Measurements from ENCODE around the gene CNNM4.

CNNM4 gene

GRCh38 chr2:96737251-96737650 lies 23.5 kb upstream of the CNNM4 start:
- no peak overlapping the region for H3K4me3 ChIP-seq
- DNase-seq = no peak
- no peaks in the 10 kb centered on the region for H3K9me3 ChIP-seq
- no peak for TF ChIP-seq CTCF (IDR thresholded peaks at IDR 0.05)
- no peak overlapping the region for H3K27ac ChIP-seq
- H3K36me3 ChIP-seq = peaks cover 17 to 28% (median 28%) of the 10 kb centered on the region in 3 donors
- peaks cover 0 to 28% (median 21%) of the 10 kb centered on the region in 4 donors for H3K4me1 ChIP-seq
- no peaks in the 10 kb centered on the region for H3K27me3 ChIP-seq
- intact Hi-C loops (cut with DNase I; ENCODE audit: low total_unique reads) = no loop called here

GRCh38 chr2:96737831-96738230 lies 22.9 kb upstream of the CNNM4 start:
- H3K27ac ChIP-seq = no peak overlapping the region
- H3K36me3 ChIP-seq = peaks cover 11 to 23% (median 22%) of the 10 kb centered on the region in 3 donors
- no peaks in the 10 kb centered on the region for H3K27me3 ChIP-seq
- intact Hi-C loops (cut with DNase I; ENCODE audit: low total_unique reads) = no loop called here
- TF ChIP-seq CTCF (IDR thresholded peaks at IDR 0.05) = no peak
- DNase-seq = no peak
- no peak overlapping the region for H3K4me3 ChIP-seq
- H3K9me3 ChIP-seq = no peaks in the 10 kb centered on the region
- H3K4me1 ChIP-seq = peaks cover 0 to 28% (median 21%) of the 10 kb centered on the region in 4 donors

- H3K27ac ChIP-seq = peak overlapping the region; percentile 81 to 83
- peaks cover 0 to 9% (median 9%) of the 10 kb centered on the region in 3 donors for H3K36me3 ChIP-seq
- intact Hi-C loops (cut with DNase I; ENCODE audit: low total_unique reads) = no loop called here
- peaks cover 0 to 28% (median 21%) of the 10 kb centered on the region in 4 donors for H3K4me1 ChIP-seq
- TF ChIP-seq CTCF (IDR thresholded peaks at IDR 0.05) = no peak
- no peaks in the 10 kb centered on the region for H3K9me3 ChIP-seq
- no peak for DNase-seq
- H3K27me3 ChIP-seq = no peaks in the 10 kb centered on the region
- H3K4me3 ChIP-seq = peak overlapping the region; percentile 74 to 95
Measured at GRCh38 chr2:96739076-96739632, 21.5 kb upstream of the CNNM4 start.

- peak; percentile 99 for DNase-seq
- Histone ChIP-seq H3K36me3 (peaks cover 0 to 6% (median 4%) of the 10 kb centered on the region in 3 donors), H3K27me3 (no peaks in the 10 kb centered on the region), H3K9me3 (no peaks in the 10 kb centered on the region), H3K4me3 (peak within 1 kb of the TSS; percentile 74 to 95), H3K4me1 (peaks cover 0 to 27% (median 21%) of the 10 kb centered on the region in 4 donors), H3K27ac (peak within 1 kb of the TSS; percentile 81 to 83)
- peak in 1 of 2 experiments; percentile 32 for TF ChIP-seq CTCF (IDR thresholded peaks at IDR 0.05)
- intact Hi-C loops (cut with DNase I; ENCODE audit: low total_unique reads) = no loop called here
Measured at GRCh38 chr2:96739633-96740428, 20.9 kb upstream of the CNNM4 start, which contains the start of gene LMAN2L. LMAN2L (minus strand) TSS chr2:96740064; CDS start chr2:96740040, 24 bp downstream.

GRCh38 chr2:96747061-96747617 lies 13.6 kb upstream of the CNNM4 start:
- no peak overlapping the region for H3K27ac ChIP-seq
- H3K36me3 ChIP-seq = no peaks in the 10 kb centered on the region
- intact Hi-C loops (cut with DNase I; ENCODE audit: low total_unique reads) = no loop called here
- H3K9me3 ChIP-seq = no peaks in the 10 kb centered on the region
- TF ChIP-seq CTCF (IDR thresholded peaks at IDR 0.05) = no peak
- DNase-seq = no peak
- H3K4me1 ChIP-seq = no peaks in the 10 kb centered on the region
- no peak overlapping the region for H3K4me3 ChIP-seq
- no peaks in the 10 kb centered on the region for H3K27me3 ChIP-seq

Data from tibial artery (tissue), 4 donors.